ENCODE results near the gene SH3BP1.

SH3BP1 gene

GRCh38 chr22:37664249-37665101, 25.0 kb downstream of the SH3BP1 start:
- Histone ChIP-seq H3K9me3 (no peaks in the 10 kb centered on the region), H3K27me3 (no peaks in the 10 kb centered on the region), H3K36me3 (peaks cover 43% of the 10 kb centered on the region), H3K4me3 (ENCODE audit: low read depth, low read length) (no peak overlapping the region), H3K4me1 (peaks cover 8% of the 10 kb centered on the region)
- no peak for DNase-seq
- TF ChIP-seq CTCF (IDR thresholded peaks at IDR 0.05; ENCODE audit: low read depth, low read length), result no peak

- TF ChIP-seq CTCF (IDR thresholded peaks at IDR 0.05; ENCODE audit: low read depth, low read length), result no peak
- Histone ChIP-seq H3K9me3 (no peaks in the 10 kb centered on the region), H3K36me3 (peaks cover 43% of the 10 kb centered on the region), H3K4me3 (ENCODE audit: low read depth, low read length) (no peak overlapping the region), H3K4me1 (peaks cover 4% of the 10 kb centered on the region), H3K27me3 (no peaks in the 10 kb centered on the region)
- no peak for DNase-seq
These were observed 26.0 kb downstream of the SH3BP1 start for GRCh38 chr22:37665487-37665886.

GRCh38 chr22:37669586-37669985, 30.1 kb downstream of the SH3BP1 start:
- no peak for DNase-seq
- Histone ChIP-seq H3K9me3 (no peaks in the 10 kb centered on the region), H3K27me3 (no peaks in the 10 kb centered on the region), H3K4me3 (ENCODE audit: low read depth, low read length) (no peak overlapping the region), H3K36me3 (peaks cover 35% of the 10 kb centered on the region), H3K4me1 (peaks cover 4% of the 10 kb centered on the region; the same call in 1 of the 2 replicates)
- TF ChIP-seq CTCF (IDR thresholded peaks at IDR 0.05; ENCODE audit: low read depth, low read length), result no peak

DNA sequence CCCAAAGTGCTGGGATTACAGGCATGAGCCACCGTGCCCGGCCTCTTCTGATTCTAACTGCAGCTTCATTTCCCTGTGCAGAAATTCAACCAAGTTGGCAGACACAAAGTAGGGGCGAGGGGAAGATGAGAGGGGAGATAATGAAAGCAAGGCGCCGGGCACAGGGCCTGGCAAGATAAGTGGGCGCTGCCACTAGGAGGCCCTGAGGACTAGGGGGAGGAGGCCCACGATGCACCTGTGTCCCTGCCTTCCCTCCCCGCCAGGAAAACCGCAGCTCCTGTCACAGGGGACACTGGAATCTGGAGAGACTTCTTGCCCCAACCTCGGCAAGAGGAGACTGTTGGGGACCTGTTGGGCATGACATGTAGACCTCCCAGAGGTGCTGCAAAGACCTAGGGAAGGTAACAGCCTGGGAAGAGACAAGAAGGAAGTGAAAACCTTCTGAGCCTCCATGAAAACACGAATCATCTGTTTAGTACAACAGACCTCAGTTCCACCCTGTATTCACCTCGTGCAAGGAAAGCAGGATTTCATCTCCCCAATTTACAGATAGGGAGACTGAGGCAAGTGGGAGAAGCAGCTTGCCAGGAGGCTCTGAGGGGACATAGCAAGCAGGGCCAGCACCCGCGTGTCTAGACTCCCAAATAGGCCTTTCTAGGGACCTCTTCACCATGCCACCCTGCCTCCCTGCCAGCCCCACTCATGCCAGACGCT, 32.9 kb downstream of the SH3BP1 start:
- H3K27me3 ChIP-seq, result no peaks in the 10 kb centered on the region
- no peak for TF ChIP-seq CTCF (IDR thresholded peaks at IDR 0.05; ENCODE audit: low read depth, low read length)
- H3K36me3 ChIP-seq, result peaks cover 8% of the 10 kb centered on the region
- DNase-seq, result no peak
- no peak overlapping the region for H3K4me3 ChIP-seq (ENCODE audit: low read depth, low read length)
- H3K4me1 ChIP-seq, result peaks cover 15% of the 10 kb centered on the region
- H3K9me3 ChIP-seq, result no peaks in the 10 kb centered on the region

DNA sequence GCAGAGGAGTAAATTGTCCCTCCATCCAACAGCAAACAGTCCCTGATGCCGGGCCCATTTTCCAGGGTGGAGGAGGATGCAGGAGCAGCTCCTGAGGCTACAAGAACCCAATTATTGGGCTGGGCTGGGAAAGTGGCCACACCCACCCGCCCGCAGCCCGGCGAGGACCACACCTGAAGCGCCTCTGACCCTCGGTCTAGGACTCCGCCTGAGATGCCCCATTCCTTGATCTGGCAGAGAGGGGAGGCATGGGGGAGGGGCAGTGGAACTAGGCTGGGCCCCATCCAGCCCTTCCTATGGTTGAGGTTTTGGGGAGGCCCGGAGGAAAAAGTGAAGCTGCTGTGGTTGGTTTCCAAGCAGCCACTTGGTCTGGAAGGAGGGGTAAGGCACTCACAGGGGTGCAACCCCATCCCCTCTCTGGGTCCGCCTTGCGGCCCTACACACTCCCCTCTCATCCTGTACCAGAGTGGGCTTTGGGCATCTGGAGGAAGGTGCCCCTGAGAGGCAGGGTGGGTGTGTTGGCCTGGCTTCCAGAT, 33.5 kb downstream of the SH3BP1 start:
- H3K4me3 ChIP-seq (ENCODE audit: low read depth, low read length), result no peak overlapping the region
- DNase-seq, result no peak
- H3K4me1 ChIP-seq, result peaks cover 15% of the 10 kb centered on the region

More for the DNA sequence above, 33.5 kb downstream of the SH3BP1 start:
- no peak for TF ChIP-seq CTCF (IDR thresholded peaks at IDR 0.05; ENCODE audit: low read depth, low read length)
- Histone ChIP-seq H3K9me3 (no peaks in the 10 kb centered on the region), H3K27me3 (no peaks in the 10 kb centered on the region), H3K36me3 (peaks cover 4% of the 10 kb centered on the region; the same call in 1 of the 2 replicates)

Data from BE2C (cell line).